Fibroblast of skin of back (primary cell): ENCODE results near the gene PPFIA1.

Source experiments
- DNase-seq: peaks from one replicate; pipeline ENCODE4 v3.0.0-alpha.2; 2013

The PPFIA1 gene

DNA sequence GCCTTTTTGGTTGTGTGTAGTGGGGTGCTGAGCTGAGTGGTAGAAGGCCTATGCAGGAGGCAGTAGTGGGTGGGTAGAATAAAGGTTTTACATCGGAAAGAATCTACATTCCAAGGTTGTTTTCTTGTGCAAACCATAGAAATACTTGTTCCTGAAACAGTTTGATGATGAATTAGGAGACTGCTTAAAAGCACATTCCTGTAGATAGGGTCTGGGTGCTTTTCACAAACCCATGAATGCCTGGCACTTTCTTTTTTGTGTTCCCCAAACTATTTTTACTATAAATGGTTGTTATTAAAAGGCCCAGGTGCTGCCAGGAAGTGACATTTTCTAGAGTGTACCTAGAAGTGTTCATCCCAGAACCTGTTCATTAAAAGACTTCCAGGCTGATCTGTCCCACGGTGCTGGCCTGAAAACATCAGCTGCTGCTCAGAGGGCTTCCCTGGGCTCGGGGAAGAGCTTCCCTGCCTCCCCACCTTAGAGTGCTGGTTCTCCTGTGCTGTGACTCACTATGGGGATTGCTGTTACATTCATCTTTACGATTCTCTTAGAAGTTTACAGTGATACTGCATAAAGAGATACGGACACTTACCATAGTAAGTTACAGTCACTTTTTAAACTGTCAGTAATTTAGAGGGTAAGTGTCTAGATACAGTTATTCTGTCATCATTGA lies 27.9 kb downstream of the PPFIA1 start:
- DNase-seq = peak; percentile 48

DNA sequence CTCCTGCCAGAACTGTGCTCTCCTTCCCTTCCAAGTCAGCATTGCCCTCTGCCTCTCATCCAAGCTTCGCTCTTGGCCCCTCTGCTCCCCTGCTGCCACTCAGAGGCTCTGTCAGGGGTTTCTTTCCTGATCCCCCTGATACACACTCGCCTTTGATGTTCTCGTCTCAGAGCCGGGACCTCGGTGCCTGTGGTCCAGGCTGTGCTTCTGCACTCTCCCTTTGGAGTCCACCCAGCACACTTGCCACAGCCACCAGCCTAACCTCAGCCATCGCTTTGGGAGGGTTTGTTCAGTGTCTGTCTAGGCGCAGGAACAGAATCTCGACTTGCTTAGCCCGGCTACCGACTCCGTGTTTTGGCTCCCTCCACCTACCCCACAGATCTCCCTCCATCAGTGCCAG lies 29.1 kb downstream of the PPFIA1 start:
- no peak for DNase-seq

DNA sequence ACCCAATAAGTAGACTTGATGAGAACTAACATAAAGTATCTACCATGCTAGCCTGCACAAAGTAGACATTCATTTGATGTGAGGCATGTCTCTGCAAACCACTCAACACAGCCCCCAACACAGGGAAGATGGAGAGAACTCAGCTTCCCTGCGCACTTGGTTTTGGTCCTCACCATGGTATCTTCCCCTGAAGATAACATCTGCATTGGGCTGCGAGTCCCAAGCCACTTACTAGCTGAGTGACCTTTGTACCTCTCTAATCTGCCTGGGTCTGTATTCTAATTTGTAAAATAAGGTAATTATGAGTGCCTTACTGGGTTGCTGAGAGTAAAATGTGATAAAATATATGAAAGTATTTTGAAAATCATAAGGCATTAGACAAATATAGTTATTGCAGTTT lies 30.7 kb downstream of the PPFIA1 start:
- DNase-seq = no peak

DNA sequence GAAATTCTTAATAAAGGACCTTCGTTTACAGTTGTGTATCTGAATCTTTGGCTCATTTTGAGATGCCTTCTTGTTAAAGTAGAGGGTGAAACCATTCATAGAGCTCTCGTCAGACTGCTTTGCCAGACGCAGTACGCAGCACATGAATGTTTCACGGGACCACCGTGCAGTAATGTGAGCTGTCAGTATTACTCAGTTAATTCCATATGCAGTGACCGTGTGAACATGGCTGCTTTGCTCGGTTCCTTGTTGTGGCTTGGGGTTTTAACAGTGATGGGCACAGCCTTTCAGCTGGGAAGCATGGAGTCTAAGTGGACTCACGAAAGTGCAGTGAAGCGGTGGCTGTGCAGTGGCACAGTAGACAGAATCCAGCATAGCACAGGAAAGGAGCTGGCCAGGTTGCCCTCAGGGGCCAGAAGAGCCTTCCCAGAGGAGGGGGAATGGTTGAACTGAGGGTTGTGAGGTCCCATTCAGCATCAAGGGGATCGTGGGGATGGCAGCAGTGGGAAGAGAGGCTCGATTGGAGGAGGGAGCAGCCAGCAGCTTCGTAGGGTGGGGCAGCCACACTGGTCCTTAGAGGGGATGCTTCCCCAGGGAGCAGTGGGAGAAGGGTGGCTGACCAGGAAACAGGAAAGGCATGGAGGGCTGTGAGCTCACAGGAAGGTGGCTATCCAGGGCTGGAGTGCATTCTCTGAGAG lies 31.4 kb downstream of the PPFIA1 start:
- DNase-seq = no peak

DNA sequence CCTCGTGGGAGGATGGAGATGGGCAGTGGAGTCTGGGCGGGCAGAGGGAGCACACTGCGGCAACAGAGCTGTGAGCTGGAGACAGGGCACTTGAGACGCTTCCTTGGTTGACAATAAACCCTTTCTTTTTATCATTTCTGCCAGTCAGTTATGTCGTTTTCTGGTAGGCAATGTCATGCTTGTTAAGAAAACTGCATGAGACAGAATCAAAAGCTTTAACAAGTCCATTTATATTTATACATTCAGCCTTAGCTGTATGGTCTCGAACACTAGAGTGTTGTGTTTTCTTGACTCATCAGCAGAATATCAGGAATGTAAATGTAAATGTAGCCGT lies 31.9 kb downstream of the PPFIA1 start:
- DNase-seq = peak; percentile 38

DNA sequence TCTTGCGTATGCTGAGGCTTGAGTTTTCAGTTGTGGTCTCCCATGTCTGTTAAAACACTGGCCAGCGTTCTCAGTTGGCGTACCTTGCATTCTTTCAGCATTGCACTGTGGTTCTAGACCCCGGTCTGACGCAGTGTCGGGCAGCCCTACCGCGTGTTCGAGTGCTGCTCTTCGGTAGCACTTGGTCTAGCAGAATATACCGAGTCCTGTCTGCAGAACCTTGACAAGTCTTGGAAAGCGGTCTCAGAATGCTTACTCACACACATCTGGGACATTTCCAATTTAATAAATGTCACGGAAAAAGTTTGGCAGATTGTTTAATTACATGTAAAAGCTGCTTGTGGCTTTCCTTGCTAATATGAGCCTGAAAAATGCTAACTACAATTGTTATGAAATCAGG lies 32.6 kb downstream of the PPFIA1 start:
- DNase-seq = no peak

DNA sequence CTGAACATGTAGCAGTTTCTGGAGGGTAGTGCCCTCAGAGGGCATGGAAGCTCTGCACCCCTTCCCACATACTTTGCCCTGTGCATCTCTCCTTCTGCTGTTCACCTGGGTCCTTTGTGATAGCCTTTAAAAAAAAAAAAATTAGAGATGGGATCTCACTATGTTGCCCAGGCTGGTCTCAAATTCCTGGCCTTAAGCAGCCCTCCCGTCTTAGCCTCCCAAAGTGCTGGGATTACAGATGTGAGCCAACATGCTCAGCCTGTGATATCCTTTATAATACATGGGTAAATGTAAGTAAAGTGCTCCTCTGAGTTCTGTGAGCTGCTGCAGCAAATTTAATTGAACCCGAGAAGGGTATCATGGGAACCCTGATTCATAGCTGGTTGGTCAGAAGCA lies 33.7 kb downstream of the PPFIA1 start:
- DNase-seq = no peak

DNA sequence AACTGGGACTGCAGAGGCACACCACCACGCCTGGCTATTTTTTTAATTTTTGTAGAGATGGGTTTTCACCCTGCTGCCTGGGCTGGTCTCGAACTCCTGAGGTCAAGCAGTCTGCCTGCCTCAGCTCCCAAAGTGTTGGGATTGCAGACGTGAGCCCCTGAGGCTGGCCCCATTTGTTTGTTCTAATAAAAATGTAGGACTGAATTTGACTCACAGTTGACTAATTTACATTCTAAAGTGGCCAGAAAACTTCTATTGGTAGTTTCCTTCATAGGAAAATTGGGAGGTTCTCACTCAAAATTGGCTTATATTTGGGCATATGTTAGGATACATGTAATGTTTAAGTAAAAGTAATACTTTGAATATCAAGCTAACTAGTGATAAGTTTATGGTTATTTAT lies 35.0 kb downstream of the PPFIA1 start:
- no peak for DNase-seq

DNA sequence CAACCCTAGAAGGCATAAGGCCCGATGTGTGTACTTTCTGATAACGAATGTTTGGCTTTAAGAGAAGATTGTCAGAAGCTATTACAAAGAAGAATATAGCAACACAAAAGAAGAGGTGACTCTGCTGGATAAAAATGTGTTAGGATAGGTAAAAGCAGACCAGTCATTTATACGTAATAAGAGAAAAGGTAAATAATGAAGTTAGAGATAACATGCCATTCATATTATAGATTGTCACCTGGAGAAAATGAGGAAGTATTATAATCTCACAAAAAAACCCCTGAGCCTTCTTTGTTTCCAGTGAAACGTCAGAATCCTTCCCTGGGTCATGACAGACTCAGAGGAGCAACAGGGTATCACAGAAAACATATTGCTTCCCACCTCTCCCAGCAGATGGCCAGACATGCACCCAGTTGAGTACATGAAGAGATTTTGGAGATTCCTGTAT lies 36.1 kb downstream of the PPFIA1 start:
- no peak for DNase-seq

DNA sequence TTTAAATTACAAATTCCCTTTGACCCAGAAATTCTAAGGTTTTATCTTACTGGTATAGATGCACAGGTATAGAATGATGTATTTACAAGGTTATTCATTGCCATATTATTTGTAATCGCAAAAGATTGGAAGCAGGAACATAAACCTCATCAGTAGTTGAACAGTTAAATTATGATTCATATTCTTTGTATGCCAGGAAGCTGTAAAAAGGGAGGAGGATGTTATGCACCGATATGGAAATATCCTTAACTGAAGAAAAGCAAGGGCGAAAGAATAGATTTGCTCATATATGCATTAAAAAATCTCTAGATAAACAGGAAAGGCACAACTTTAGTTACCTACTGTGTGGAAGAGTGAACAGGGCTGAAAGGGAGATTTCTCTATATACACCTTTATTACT lies 36.7 kb downstream of the PPFIA1 start:
- DNase-seq = peak; percentile 49

DNA sequence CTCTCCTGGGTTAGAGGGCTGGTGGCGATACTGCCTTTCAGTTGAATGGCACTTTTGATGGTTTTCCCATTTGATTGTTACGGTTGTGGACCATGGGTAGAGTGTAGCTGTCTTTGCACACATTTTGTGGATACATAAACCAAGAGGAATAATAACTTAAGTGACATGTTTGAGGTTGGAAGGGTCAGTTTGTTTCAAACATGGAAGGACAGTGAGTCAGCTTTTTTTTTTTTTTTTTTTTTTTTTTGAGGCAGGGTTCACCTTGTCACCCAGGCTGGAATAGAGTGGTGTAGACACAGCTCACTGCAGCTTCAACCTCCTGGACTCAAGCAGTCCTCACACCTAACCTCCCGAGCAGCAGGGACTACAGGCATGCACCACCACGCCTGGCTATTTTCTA lies 41.1 kb downstream of the PPFIA1 start:
- no peak for DNase-seq

DNA sequence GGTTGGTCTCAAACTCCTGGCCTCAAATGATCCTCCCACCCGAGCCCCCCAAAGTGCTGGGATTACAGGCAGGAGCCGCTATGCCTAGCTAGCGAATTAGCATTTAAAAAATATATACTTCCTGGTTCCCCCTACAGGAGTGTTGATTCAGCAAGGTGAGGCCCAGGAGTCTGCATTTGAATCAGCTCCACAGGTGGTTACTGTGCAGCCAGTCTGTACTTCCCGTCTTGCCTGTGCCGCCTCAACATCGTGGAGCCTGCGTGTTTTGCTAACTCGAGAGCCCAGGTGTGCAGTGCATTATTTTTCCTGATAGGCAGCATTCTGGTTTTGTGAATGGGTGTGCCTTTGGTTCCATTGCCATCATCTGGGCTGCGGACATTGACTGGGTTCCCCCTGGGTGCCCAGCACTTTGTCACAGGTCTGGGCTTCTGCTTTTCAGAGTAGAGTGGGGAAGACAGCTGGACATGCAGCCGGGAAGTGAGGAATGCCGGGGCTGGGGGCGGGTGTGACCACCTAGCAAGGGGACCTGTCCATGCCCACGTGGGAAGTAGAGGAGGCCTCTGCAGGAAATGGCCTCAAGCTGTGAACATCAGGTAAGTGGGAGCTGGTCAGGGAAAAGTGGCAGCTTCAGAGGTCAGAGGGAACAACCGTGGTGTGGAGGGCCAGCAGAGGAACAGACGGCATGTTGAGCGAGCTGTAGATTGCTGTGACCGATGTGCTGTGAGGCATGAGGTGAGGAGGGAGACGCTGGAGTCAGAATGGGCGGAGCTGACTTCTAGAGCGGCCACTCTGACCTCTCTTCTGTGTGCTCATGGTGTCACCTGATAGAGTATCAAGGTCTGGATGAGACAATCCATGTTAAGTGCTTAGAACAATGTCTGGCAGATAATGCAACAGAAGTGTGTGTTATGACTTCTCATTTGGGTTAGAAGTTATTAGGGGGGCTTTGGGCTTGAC lies 42.2 kb downstream of the PPFIA1 start:
- DNase-seq = no peak

DNA sequence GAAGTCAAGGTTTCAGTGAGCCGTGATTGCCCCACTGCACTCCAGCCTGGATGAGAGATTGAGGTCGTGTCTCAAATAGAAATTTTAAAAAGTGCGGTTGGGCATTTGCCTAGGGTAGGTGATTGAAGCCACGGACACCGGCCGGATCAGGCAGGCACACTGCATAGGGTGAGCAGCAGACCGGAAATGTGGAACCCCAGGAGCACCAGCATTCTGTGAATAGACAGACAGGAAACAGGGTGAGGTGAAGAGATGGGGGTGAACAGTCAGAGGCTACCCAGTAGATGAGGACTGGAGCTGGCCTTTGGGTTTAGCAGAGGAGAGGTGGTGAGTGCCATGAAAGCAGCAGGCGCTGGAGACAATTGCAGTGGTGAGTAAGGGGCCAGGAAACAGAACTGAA lies 43.5 kb downstream of the PPFIA1 start:
- no peak for DNase-seq

DNA sequence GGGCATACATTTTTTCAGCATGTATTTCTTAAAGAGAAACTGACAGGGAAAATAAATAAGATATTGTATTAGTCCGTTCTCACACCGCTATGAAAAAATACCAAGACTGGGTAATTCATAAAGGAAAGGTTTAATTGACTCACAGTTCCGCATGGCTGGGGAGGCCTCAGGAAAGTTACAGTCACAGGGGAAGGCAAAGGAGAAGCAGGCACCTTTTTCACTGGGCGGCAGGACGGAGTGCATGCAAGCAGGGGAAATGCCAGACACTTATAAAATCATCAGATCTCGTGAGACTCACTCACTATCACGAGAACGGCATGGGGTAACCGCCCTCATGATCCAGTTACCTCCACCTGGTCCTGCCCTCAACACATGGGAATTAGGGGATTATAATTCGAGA lies 44.2 kb downstream of the PPFIA1 start:
- no peak for DNase-seq

DNA sequence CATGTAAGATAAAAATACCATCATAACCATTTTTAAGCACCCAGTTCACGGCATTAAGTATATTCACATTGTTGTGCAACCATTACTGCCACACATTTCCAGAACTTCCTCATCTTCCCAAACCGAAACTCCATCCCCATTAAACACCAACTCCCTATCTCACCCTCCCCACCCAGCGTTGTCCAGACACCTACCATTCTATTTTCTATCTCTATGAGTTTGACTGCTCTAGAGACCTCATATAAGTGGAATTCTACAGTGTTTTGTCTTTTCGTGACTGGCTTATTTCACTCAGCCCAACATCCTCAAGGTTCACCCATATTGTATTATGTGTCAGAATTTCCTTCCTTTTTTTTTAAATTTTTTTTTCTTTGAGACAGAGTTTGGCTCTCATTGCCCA lies 45.2 kb downstream of the PPFIA1 start:
- DNase-seq = no peak

DNA sequence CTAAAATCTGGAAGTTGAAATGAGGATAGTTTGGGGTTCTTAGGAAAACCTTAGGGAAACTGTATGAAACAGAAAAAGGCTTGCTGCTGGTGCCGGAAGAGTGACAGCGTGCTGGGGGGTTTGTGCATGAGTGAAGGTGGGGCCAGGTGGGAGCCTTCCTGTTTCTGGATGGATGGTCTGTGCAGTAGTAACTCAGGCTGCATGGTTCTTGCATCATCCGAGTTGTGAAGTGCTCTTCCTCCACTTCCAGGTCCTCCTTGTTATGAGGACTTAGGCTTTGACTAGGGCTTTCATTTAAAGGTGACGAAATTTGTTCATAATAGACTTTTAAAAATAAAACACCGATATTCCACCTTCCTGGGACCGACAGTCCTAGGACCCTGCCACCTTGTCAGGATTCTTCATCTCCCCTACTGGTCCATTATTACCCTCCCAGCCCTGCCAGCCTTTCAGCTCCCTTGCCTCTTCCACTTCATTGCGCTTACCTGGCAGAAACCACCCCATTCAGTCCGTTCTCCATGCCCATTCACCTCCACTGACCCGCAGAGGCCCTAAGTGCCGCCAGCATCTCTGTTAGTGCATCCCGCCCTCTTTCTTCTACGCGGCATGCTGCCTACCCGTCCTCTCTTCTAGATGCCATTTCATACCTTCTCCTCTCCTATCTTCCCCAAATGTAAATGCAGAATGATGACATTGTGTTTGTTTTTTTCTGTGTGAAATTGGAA lies 47.3 kb downstream of the PPFIA1 start:
- DNase-seq = no peak

DNA sequence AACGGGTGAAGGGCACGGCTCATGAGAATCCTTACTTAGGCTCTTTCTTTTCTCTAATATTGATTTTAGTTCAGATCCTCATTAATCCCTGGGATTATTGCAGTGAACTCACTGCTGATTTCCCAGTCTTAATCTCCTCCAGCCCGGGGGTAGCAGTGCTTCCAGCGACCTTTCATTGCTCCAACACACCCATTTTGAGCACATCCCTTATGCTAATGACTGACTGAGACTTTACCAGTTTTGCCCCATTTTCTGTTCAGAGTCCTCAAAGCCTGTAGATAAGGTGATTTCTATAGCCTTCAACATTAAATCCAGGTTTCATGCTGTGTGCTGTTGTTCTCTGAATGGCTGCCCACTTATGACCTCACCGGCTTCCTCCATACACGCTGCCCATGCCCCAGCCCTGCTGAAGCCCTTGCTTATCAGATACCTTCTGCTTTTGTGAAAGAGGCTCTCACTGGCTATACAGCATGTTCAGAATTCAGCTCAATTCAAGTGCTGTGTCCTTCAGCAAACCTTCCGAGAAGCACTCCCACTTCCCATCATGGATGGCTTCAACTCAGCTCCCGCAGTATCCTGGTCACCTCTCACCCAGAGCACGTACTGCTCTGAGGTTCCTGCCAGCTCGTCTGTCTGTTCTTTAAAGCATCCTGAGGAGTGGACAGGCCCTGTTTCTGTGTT lies 49.0 kb downstream of the PPFIA1 start:
- DNase-seq = no peak

DNA sequence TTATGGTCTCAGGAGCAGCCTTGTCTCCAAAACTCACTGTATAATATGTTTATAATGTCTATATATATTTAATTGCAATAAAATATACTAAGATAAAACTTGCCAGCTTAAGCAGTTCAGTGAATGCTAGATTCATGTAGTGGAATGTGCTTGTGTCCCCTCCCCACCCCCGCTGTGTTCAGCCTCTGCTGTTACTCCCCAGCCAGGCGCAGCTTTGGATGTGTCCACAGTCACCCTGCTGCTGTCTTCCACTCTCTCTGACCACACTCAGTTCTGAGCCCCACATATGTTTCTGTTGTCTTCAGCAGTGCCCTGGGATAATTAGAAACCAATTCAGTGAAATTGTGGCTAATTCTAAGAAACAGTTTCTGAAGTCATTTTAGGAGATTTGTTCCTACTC lies 52.2 kb downstream of the PPFIA1 start:
- DNase-seq = peak; percentile 33

DNA sequence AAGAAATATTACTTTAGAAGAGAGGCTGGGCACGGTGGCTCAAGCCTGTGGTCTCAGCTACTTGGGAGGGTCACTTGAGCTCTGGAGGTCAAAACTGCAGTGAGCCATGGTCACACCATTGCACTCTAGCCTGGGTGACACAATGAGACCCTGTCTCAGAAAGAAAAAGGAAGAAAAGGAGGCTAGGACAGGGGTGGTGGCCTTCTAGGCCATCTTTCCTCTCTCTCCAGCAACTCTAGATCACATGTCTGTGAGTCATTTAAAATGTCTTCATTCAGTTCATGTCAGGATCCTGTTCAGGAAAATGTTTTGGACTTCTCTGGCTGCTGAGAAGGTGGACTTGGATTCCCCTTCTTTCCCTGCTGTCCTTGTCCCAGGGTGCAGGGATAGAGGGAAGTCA lies 53.3 kb downstream of the PPFIA1 start:
- DNase-seq = peak; percentile 33

DNA sequence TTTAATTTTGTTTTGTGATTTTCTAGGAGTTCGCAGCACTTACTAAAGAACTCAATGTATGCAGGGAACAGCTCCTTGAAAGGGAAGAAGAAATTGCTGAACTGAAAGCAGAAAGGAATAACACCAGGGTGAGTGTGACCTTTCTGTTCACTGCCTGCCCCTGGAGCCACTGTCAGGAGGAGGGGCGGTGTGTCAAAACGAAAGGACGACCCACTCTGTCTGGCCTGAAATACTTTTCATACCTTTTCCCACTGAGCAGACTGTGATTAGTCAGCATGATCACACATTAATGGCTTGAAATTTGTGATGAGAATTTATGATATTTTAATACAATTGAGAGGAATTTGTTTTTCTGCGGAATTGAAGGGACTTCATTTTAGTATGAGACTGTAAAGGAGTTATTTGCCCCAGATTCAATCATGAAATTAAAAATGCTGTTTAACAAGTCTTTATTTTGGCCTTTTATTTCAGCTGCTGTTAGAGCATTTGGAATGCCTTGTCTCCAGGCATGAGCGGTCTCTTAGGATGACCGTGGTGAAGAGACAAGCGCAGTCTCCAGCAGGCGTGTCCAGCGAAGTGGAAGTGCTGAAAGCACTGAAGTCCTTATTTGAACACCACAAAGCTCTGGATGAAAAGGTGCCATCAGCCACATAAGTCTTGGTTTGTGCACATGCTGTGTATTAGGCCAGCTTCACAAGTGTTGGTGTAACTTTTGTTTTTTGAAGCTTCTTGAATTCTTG lies 54.1 kb downstream of the PPFIA1 start:
- peak; percentile 39 for DNase-seq

DNA sequence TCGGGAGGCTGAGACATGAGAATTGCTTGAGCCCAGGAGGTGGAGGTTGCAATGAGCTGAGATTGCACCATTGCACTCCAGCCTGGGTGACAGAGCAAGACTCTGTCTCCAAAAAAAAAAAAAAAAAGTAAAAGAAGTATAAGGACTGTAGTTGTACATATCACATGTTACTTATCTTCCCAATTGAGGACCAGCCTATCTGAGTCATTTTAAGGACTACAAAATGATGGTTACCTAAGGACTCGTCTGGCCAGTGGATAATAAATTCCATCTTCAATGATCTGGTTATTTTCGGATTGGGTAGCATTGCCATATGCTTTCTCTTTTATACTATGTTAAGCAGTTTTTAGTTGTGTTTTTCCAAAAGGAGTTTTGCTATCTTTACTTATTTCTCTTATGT lies 55.3 kb downstream of the PPFIA1 start:
- no peak for DNase-seq
